HG02981 (cell line): ENCODE results near the gene MIA2.
"Not testable (repeated sequence)": the region's sequence is repeated elsewhere in the genome, so short reads cannot be mapped to it uniquely, and the experiment has no call there.

Experiments
- ATAC-seq: cut with Tn5 transposase; IDR thresholded peaks from one replicate; pipeline ENCODE4 v1.9.1; 2021; ENCODE audit warnings: mild to moderate bottlenecking, moderate library complexity; ENCODE audit not compliant: unreplicated experiment

The MIA2 gene

DNA sequence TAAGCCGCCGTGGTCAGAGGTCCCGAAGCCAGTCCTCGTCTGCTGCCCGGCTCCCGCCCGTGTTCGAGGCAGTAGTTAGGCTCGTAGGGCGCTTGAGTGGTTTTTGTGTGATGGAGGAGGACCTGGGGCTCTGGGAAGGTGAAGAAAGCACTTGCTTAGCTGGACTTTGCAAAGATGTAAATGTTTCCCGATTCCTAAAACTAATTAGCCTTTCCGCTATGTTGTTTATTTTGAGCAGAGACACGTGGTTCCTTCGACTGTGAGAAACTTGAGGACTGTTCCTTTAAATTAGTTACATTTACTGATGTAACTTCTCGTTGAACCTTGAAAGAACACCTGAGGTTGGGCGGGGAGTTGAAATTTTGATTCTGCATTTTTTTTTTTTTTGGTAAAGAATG, 33.9 kb downstream of the MIA2 start:
- peak; percentile 10 for ATAC-seq

DNA sequence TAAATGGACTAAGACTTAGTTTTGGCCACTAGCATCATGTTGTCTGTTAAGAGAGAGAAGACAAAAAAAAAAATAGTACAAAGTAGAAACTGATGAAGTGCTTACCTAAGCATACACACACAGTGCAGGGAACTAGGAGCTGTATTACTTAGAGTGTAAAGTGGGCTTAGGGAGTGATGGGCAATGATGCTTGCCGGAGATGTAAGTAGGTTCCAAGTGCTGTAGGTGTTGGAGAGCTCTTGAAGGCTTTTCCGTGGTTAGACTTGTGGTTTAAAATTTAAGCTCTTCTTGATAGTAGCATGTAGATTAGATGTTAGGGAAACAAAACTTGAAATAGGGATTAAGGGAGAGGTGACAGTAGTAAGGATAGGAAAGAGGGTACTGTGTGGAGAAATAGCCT, 34.7 kb downstream of the MIA2 start:
- no peak for ATAC-seq

DNA sequence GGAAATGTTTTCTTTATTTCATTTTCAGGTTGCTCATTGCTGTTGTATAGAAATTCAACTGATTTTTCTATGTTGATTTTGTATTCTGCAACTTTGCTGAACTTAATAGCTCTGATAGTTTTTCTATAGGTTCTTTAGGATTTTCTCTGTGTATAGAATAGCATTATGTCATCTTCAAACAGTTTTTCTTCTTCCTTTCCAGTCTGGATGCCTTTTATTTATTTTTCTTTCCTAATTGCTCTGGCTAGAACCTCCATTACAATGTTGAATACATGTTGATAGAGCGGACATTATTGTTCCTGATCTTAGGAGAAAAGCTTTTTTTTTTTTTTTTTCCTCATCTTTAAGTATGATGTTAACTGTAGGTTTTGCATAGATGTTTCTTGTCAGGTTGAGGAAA, 39.2 kb downstream of the MIA2 start:
- ATAC-seq: no peak

DNA sequence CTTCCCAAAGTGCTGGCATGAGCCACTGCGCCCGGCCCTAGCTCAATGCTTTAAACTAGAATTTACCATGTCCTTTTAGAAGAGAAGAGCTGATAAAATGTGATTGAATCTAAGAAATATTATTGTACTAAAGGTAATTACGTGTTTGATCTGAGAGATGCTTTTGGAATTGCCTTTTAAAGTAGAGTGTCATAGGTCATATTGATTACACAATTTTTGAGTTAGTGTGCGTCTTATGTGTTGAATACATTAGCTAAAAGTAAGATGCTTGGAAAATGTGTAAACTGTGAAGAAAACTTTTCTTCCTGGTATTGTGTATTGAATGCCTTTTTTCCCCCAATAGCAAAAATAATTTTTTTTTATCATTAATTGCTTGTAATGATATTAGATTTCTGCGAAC, 41.7 kb downstream of the MIA2 start:
- ATAC-seq: no peak

DNA sequence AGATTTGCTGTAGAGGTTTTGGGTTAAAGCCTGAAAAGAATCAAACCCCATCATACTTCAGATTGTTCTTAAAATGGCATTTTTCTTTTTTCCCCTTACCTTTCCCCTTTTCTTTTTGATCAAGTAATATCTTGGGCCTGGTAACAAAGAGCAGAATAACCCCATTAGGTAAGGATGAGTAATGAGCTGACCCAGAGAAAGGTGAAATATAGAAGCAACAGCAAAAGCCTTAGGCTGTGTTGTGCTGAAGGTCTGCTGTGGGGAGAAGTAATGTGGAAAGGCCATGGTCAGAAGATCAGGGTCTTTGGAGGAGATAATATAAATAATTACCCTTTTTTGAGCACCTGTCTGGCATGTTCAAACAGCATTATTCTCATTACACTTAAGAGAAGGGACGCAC, 42.3 kb downstream of the MIA2 start:
- ATAC-seq: no peak

DNA sequence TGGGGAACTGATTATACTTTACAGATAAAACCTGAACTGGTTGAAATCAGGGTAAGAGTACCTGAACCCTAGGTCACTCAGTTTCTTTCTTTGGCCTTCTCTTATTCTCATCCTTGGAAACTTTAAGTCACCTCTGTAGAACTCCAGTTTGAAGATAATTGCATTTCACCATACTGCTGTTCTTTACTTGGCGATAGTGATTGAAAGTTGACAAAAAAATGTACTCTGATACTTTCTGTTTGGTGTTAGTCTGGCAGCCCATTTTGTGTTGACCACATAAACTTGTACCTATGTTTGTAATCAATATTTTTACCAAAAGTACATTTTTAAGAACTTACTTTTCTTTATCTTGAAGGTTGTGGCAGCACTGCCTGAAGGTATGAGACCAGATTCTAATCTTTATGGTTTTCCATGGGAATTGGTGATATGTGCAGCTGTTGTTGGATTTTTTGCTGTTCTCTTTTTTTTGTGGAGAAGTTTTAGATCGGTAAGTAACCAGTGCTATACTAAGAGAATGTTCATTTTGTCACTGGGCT, 42.9 kb downstream of the MIA2 start:
- ATAC-seq: no peak

DNA sequence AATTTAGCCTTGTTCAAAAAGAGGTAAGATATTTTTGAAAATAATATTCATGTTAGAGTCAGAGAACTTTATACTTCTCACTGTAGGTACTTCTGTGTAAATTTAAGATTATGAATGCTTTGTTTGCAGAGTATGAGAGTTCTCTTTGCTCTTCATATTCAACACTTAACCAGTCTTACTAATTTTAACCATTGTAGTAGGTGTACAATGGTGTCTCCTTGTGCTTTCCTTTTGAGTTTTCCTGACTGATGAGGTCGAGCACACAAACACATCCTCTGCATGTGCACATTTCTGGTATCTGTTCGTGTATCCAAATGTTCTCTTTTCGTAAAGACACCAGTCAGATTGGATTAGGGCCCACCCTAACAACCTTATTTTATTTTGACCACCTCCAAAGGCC, 45.8 kb downstream of the MIA2 start:
- no peak for ATAC-seq

DNA sequence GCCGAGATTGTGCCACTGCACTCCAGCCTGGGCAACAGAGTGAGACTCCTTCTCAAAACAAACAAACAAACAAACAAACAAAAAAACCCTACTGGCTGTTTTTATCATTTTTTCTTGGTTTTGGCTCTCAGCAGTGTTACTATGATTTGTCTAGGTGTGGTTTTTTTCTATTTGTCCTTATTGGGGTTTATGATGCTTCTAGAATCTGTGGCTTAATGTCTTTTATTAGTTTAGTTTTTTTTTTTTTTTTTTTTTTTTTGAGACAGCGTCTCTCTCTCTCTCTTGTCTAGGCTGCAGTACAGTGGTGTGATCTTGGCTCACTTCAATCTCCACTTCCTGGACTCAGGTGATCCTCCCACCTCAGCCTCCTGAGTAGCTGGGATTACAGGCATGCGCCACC, 47.0 kb downstream of the MIA2 start:
- ATAC-seq: not testable (repeated sequence)

DNA sequence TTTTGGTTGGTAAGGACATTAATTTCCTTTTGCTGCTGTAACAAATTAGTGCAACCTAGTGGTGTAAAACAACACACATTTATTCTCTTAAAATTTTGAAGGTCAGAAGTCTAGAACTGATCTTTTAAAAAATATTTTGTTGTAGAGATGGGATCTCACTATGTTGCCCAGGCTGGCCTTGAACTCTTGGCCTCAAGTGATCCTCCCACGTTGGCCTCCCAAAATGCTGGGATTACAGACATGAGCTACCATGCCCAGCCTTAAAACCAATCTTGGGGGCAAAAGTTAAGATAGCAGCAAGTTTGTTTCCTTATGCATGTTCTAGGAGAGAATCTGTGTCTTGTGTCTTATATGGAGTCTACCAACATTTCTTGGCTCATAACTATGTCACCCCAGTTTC, 55.8 kb downstream of the MIA2 start:
- ATAC-seq: no peak

DNA sequence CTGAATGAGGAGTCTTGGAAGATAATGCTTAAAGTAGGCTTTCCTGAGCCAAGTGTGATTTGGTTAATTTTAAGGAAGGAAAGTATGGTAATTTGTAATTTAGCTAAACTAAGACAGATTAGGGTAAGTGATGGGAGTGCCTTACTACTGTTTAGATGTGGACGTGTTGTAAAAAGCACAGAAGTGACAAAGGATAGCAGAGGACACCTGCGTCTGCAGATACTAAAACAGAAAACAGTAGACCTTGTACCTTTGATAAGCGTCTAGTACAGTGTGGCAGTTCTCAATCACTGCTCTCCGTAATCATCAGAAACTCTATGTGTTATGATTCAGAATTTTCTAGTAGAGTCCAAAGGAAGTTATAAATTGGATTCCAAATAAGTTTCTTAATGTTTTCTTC, 58.0 kb downstream of the MIA2 start:
- no peak for ATAC-seq

DNA sequence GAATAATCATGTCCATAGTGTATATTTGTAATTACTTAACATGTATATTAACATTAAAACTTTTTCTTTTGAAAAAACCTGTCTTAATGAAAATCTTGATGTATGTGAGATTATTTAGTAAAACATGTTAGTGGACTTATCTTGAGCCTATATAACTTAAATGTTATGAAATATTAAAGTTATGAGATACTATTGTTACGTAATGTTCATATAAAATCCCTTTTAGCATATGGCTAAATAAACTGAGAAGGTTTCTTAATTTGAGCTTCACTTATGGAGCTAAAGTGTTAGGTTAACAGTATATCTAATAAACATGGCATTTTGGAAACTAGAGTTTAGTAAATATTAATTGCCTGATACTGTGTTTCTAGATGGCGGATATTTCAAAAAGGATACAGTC, 59.9 kb downstream of the MIA2 start:
- no peak for ATAC-seq

DNA sequence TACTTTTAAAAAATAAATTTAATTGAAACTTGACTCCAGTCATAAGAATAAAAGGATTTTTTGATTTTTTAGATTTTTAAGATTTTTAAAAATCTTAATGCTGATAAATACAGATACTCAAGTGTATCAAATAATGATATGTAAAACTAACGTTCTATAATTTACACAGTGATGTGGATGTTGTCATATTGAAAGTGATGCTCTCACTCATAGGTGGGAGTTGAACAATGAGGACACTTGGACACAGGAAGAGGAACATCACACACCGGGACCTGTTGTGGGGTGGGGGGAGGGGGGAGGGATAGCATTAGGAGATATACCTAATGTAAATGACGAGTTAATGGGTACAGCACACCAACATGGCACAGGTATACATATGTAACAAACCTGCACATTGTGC, 66.7 kb downstream of the MIA2 start:
- not testable (repeated sequence) for ATAC-seq

DNA sequence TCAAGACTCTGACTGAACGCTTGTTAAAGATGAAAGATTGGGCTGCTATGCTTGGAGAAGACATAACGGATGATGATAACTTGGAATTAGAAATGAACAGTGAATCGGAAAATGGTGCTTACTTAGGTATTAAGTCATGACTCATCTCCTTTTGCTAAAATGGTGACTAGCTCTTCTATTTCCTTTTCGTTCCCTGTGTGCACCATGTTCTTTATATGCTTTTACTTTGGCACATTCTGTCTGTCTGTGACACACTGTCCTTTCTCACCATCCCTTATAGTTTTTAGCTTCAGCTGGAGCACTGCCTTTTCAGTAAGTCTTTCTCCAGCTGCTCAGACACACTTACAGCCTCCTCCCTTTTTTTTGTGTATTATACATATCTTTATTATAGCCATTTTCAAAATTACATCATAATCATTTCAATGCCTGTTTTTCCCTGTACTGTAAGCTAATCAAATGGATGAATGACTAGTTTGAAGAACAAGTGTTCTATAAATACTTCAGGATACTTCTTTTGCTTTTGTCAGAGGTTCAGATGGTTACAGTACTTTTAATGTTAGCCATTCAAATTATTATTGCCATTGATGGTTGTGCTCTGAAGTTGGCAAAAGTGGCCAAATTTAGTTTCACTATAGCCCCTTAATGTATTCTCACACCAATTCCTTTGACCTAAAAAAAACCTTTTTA, 68.6 kb downstream of the MIA2 start:
- no peak for ATAC-seq

DNA sequence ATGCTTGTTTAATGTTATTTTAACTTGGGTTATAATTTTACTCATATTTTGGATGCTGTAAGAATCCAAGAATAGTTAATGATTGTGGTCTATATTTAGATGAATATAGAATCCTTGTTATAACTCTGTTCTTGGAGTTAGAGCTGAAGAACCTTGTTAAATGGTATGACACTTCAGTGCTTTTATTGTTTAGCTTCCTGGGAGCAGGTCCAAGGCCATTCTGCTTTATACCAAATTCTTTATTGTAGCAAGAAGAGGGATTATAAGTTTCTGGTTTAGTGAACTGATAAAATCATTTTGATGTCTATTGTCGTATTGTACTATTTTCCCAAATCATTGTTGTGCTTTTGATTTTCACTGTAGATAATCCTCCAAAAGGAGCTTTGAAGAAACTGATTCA, 69.4 kb downstream of the MIA2 start:
- no peak for ATAC-seq

DNA sequence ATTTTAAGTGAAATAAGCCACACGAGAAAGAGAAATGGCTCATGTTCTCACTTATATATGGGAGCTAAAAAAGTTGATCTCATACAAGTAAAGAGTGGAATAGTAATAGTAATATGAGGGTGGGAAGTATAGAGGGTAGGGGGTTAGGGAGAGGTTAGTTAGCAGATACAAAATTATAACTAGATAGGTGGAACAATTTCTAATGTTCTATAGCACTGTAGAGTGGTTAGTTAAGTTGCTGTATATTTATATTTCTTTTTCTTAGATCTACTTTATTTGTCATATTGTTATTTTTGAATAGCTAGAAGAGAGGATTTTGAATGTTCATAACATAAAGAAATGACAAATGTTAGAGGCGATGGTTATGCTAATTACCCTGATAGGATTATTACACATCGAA, 74.1 kb downstream of the MIA2 start:
- no peak for ATAC-seq

DNA sequence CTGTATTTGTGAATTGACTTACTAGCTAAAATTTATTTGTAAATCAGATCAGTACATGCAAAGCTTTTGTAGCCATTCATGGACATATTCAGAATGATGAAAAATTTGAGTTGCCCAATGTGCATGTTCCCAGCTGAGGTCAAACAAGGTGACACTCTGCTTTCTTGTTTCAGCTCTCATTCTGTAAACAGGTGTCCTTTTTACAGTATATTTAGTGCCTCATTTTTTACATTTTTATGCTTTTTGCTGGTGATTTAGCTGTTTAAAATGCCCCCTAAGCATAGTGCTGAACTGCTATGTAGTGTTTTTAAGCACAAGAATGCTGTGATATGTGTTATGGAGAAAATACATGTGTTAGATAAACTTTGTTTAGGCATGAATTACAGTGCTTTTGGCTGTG, 76.3 kb downstream of the MIA2 start:
- no peak for ATAC-seq

DNA sequence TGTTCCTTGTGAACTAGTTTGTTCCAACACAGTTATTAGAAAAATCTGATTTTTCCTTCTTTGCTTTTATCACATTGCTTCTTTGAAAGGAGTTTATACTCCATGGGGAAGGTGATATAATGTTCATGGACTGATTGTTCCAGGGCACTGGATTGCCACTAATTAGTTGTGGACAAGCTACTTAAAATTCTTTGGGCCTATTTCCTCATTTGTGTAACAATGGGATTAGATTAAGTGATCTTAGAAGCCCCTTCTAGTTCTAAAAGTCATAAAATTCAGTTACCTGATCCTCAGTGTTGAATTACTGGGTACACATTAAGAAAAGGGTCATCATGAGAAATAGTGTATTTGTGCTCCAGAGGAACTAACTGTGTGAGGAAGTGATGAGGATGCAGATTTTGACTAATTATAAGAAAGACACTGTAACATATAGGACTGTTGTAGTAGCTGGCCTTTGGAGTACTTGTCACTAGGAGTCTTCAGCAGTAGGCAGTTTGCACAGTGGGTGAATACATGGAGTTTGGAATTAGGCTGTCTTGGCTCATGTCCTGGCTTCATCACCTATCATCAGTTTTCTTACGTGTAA, 82.2 kb downstream of the MIA2 start:
- no peak for ATAC-seq

DNA sequence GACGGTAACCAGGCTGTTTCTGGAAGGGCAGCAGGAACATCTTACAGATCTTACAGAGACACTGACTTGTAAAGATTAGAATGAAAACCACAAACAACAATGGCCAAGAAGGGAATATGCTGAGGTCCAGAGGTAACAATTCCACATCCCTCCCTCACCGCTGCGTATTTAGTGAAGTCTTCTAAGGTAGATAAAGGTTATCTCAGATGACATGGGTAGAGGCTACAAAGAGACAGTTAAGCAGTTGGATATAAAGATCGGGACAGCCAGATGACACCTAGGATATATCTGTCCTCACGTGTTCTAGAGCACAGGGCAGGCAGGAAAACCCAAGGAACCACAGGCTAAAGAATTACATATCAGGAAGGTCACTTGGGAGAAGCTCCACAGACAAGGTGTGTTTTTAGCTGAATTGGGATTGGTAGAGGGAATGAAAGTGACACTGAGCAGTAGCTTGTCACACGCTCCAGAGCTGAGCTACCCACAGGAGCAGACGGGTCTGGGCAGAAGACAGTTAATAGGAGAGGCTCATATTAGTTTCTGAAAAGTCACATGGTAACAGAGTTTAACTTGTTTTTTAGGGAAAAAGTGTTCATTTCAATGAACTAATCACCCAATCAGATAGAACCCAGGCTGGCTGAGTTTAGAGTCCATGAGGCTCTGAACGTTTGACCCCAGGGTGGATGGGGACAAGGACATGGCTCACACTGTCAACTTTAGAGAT, 83.3 kb downstream of the MIA2 start:
- ATAC-seq: no peak

DNA sequence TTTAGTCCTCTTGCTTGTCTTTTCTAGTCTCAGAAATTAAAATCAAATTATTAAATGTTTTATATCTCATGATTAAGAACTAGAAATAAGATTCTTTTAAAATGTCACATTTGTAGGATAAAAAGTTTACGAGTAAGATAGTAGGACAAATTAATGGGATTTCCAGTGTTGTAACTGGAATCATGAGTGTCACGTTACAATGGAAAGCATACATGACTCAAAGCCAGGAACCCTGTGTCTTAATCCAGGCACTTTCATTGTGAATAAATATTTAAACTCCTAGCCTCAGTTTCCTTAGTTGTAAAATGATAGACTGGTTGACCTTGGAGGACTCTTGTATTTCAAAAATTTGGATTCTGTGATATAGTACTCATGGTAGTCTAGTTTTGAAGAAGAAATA, 84.9 kb downstream of the MIA2 start:
- no peak for ATAC-seq

DNA sequence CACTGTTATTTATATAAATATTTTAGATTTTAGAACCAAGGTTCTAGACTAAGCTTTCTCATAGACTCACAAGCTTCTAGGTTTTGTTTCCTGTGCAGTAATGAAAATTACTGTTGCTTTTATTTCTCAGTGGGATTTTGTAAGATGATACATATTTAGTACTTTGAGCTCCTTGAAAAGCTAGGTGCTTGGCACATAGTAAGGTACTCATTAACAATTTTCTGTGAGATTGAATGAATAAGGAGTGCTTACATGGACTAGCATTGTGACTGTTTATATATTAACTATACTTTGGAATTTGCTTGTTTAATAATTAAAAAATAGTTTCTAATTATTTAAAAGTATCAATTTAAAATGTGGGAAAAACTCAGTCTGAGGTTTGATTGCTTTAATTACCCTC, 85.7 kb downstream of the MIA2 start:
- ATAC-seq: no peak

DNA sequence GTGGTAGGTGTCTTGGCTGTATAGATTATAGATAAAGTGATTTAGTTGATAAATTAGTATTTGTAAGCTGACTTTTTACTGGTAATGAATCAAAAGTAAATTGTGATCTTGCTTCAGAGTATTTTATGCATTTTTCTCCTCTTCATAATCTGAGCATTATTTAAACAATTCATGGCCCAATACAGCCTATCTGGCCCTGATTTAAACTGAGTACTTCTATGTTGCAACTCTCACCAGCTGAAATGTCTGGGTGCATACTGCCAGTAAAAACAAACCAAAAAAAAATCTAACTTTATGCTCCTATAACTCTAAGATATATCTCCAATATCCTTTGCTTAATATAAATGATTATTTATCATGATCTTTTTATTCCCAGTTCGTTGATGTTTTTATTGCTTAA, 86.6 kb downstream of the MIA2 start:
- ATAC-seq: no peak

DNA sequence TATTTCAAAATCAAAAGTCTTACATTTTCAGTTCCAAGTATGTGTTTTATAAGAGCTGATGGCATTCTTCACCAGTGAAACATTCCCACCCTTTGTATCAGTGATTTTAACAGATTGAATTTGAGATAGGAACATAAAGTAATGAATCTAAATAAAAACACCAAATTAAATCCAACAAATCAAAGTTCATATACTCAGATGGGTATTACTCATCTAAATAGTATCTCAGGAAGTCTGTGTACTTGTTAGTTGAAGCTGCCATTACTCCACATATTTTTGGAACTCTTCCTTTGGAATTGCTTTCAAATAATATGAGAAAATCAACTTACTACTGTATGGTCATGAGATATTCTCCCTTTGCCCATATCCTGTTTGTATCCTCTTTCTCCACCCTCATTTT, 89.1 kb downstream of the MIA2 start:
- no peak for ATAC-seq
